GM12892 (cell line): ENCODE data around the gene DDOST.

Experiments
- POLR2A ChIP-seq: IDR thresholded peaks from 2 replicates; pipeline ENCODE4 v1.6.1; 2011; ENCODE audit warnings: low read depth, low read length, control low read depth
- POLR2AphosphoS5 ChIP-seq: IDR thresholded peaks from 2 replicates; pipeline ENCODE4 v1.6.1; 2011; ENCODE audit warnings: low read depth, low read length, control low read depth

DNA sequence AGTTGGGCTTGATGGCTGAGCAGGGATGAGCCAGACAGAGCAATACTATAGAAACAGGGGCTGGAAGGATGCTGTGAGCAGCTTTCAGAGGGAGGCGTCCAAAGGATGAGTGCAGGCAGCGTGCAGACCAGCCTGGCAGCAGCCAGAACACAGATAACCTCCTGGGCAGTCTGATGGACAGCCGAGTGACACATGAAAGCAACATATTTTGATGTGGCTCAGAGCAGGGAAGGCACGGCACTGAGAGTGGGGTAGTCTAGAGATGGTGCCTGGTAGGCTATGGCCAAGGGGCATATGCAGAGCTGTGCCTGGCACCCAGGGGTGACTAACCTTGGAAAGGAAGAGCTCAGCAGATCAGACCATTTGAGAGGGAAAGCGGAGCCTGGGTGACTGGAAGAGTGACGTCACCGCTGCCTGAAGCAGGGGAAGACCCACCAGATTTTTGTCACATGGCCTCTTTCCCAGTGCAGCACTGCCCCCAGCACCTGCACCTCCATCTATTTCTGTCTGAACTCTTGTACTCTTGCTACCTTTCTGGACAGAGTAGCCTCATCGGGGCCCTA lies 24.3 kb downstream of the DDOST start:
- TF ChIP-seq POLR2AphosphoS5 (no peak), POLR2A (no peak)
